Thyroid gland (tissue), 4 donors: ENCODE data around the gene SMIM11. TPM values are rescaled to one million over a fixed set of nuclear protein-coding genes. Genes with fewer than 3 reads are reported as not detected.

Source experiments
- DNase-seq, 2 donors: peaks; one replicate each; pipeline ENCODE4 v3.0.0-alpha.2; 2019
- H3K27ac ChIP-seq, 3 donors: fragments of 200-600 bp; sonication (generic); 1 replicate in 2 of 3; 2 replicates in 1 of 3; pipeline ENCODE4 v1.5.1; 2016 to 2019; ENCODE audit warnings: mild to moderate bottlenecking in 1 of 3, moderate library complexity in 1 of 3
- H3K27me3 ChIP-seq: fragments of 200-600 bp; sonication (generic); one replicate; pipeline ENCODE4 v1.5.1; 2019
- H3K36me3 ChIP-seq, 2 donors: fragments of 200-600 bp; sonication (generic); one replicate each; pipeline ENCODE4 v1.5.1; 2016 to 2019
- H3K4me1 ChIP-seq, 2 donors: fragments of 200-600 bp; sonication (generic); one replicate each; pipeline ENCODE4 v1.5.1; 2017 to 2019
- H3K4me3 ChIP-seq, 3 donors: fragments of 200-600 bp; sonication (generic); replicated peaks in 1 of 3; 1 replicate in 2 of 3; 2 replicates in 1 of 3; pipeline ENCODE4 v1.5.1; 2016; ENCODE audit warnings: mild to moderate bottlenecking in 1 of 3
- H3K9me3 ChIP-seq: fragments of 200-600 bp; sonication (generic); one replicate; pipeline ENCODE4 v1.5.1; 2017
- POLR2A ChIP-seq, 2 donors: fragments of 450-650 bp; IDR thresholded peaks; one replicate each; pipeline ENCODE4 v1.6.1; 2017; ENCODE audit warnings: antibody characterized with exemption in 2 of 2, mild to moderate bottlenecking in 2 of 2, moderate library complexity in 1 of 2
- WGBS, 2 donors: methylation state at CpG; one replicate each; pipeline ENCODE4 v1.1.5; 2017; 5-methylcytosine and 5-hydroxymethylcytosine counted together
- intact Hi-C: fragments of 100-400 bp; cut with DNase I; formaldehyde crosslinking; loops from one replicate; pipeline ENCODE4 v1.15.1; 2023
- total RNA-seq, 4 donors: library from RNA; depleted of rRNA; stranded (reverse); fragments of >200 nt; gene quantifications; one replicate each; pipeline ENCODE4 v1.2.3, GENCODE V29; 2016
- TF ChIP-seq, protein P1 (sequence below), 6 experiments: fragments of 200-600 bp in 3 of 6; fragments of 450-650 bp in 3 of 6; sonication (generic) in 3 of 6; IDR thresholded peaks; one replicate each; pipeline ENCODE4 v1.5.1; 2016 to 2019; ENCODE audit warnings: antibody characterized with exemption in 6 of 6, mild to moderate bottlenecking in 2 of 6, inconsistent platforms in 1 of 6, moderate library complexity in 1 of 6

SMIM11 gene
- total RNA-seq, 4 donors from 2014 or later: 1.5 to 64.1 (median 12.0) TPM

DNA sequence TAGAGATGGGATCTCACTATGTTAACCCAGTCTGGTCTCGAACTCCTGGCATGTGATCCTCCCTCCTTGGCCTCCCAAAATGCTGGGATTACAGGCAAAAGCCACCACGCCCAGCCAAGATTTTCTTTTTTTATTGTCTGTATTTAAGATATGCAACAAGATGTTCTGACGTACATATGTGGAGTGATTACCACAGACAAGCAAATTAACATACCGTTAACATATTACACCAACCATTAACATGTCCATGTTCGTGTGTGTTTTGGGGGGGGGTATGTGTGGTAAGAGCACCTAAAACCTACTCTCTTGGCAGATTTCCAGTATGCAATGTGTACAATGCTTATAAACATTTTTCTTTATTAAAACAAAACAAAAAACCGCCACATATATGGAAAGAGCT lies 22.1 kb upstream of the SMIM11 start:
- WGBS, 2 donors: 92 to 94% methylated on average over 6 of the region's 6 CpGs
- no peak overlapping the region for H3K4me3 ChIP-seq
- no peak for DNase-seq
- intact Hi-C loops: no loop called here
- TF ChIP-seq, protein P1, sequence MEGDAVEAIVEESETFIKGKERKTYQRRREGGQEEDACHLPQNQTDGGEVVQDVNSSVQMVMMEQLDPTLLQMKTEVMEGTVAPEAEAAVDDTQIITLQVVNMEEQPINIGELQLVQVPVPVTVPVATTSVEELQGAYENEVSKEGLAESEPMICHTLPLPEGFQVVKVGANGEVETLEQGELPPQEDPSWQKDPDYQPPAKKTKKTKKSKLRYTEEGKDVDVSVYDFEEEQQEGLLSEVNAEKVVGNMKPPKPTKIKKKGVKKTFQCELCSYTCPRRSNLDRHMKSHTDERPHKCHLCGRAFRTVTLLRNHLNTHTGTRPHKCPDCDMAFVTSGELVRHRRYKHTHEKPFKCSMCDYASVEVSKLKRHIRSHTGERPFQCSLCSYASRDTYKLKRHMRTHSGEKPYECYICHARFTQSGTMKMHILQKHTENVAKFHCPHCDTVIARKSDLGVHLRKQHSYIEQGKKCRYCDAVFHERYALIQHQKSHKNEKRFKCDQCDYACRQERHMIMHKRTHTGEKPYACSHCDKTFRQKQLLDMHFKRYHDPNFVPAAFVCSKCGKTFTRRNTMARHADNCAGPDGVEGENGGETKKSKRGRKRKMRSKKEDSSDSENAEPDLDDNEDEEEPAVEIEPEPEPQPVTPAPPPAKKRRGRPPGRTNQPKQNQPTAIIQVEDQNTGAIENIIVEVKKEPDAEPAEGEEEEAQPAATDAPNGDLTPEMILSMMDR (IDR thresholded peaks at IDR 0.05): no peak
- TF ChIP-seq POLR2A (IDR thresholded peaks at IDR 0.05): no peak
- no peaks in the 10 kb centered on the region for H3K36me3 ChIP-seq
- H3K27ac ChIP-seq: no peak overlapping the region
- H3K27me3 ChIP-seq: no peaks in the 10 kb centered on the region
- no peaks in the 10 kb centered on the region for H3K4me1 ChIP-seq
- H3K9me3 ChIP-seq: no peaks in the 10 kb centered on the region

DNA sequence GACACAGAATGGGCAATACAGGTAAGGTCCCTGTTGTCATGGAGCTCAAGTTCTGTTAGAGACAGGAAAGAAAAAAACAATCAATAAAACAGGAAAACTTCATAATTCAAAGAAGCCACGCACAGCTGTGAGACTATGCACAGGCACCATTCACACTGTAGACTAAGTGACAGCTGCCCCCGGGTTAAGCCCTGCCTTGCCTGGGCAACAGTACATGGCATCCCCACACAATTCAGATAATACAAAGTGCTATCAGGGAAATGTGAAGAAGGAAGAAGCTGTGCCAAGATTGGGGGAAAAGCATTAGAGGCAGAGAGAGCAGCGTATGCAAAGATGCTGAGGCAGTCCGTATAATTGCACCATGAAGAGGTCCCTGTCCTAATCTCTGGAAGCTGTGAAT lies 20.5 kb upstream of the SMIM11 start:
- no peak for DNase-seq
- Histone ChIP-seq H3K4me1 (no peaks in the 10 kb centered on the region), H3K27me3 (no peaks in the 10 kb centered on the region), H3K4me3 (no peak overlapping the region), H3K36me3 (no peaks in the 10 kb centered on the region), H3K9me3 (no peaks in the 10 kb centered on the region), H3K27ac (no peak overlapping the region)
- intact Hi-C loops: no loop called here
- TF ChIP-seq POLR2A (IDR thresholded peaks at IDR 0.05): no peak
- TF ChIP-seq, protein P1 (IDR thresholded peaks at IDR 0.05): no peak
- WGBS, 2 donors: 87 to 94% methylated on average over 4 of the region's 4 CpGs

DNA sequence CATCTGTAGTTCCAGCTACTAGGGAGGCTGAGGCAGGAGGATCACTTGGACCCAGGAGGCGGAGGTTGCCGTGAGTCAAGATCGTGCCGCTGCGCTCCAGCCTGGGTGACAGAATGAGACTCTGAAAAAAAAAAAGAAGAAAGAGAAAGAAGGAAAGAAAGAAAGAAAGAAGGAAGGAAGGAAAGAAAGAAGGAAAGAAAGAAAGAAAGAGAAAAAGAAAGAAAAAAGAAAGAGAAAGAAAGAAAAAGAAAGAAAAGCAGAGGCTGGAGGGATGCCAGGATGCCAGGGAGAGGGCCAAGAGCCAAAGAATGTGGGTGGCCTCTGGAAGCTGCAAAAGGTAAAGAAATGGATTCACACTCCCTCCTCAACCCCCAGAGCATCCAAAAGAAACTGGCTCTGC lies 19.7 kb upstream of the SMIM11 start:
- TF ChIP-seq, protein P1 (IDR thresholded peaks at IDR 0.05): no peak
- TF ChIP-seq POLR2A (IDR thresholded peaks at IDR 0.05): no peak
- DNase-seq: no peak
- Histone ChIP-seq H3K27me3 (no peaks in the 10 kb centered on the region), H3K4me1 (no peaks in the 10 kb centered on the region), H3K36me3 (no peaks in the 10 kb centered on the region), H3K9me3 (no peaks in the 10 kb centered on the region), H3K27ac (no peak overlapping the region), H3K4me3 (no peak overlapping the region)
- 99% methylated on average over 5 of the region's 5 CpGs for WGBS, 2 donors
- intact Hi-C loops: no loop called here

DNA sequence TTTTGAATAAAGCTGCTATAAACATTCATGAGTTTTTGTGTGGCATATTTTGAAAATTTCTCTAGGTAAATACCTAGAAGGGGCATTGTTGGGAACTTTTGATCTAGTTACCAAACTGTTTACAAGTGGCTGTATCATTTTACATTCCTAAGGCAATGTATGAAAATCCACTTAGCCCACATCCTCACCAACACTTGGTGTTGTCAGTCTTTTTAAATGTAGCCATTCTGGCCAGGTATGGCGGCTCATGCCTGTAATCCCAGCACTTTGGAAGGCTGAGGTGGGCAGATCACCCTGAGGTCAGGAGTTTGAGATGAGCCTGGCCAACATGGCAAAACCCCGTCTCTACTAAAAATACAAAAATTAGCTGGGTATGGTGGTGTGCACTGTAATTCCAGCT lies 17.4 kb upstream of the SMIM11 start:
- Histone ChIP-seq H3K4me1 (no peaks in the 10 kb centered on the region), H3K27me3 (no peaks in the 10 kb centered on the region), H3K9me3 (no peaks in the 10 kb centered on the region), H3K36me3 (no peaks in the 10 kb centered on the region), H3K27ac (no peak overlapping the region), H3K4me3 (no peak overlapping the region)
- no peak for DNase-seq
- TF ChIP-seq, protein P1 (IDR thresholded peaks at IDR 0.05): no peak
- no peak for TF ChIP-seq POLR2A (IDR thresholded peaks at IDR 0.05)
- intact Hi-C loops: no loop called here
- WGBS, 2 donors: 95 to 97% methylated on average over 2 of the region's 2 CpGs

DNA sequence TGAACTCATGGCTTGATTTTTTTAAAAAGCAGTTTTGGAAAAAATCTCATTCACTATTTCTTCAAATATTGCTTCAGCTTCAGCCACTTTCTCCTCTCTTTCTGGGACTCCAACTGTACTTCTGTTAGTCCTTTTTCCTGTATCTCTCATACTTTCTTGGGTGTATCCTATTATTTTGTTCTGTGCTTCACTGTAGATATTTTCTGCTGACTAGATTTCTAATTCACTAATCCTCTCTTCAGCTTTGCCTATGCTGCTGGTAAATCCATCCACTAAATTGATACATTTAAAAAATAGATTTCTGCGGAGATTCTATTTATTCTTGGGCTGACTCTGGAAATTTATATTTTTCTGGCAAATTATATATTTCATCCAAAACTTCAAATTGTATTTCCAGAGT lies 16.4 kb upstream of the SMIM11 start:
- 61 to 100% methylated on average over 1 of the region's 1 CpG for WGBS, 2 donors
- Histone ChIP-seq H3K27ac (no peak overlapping the region), H3K27me3 (no peaks in the 10 kb centered on the region), H3K36me3 (no peaks in the 10 kb centered on the region), H3K9me3 (no peaks in the 10 kb centered on the region), H3K4me3 (no peak overlapping the region), H3K4me1 (no peaks in the 10 kb centered on the region)
- no peak for DNase-seq
- intact Hi-C loops: no loop called here
- TF ChIP-seq, protein P1 (IDR thresholded peaks at IDR 0.05): no peak
- TF ChIP-seq POLR2A (IDR thresholded peaks at IDR 0.05): no peak
